GM12873 (cell line): Measurements from ENCODE around the gene TMIGD1.

Experiments
- CTCF ChIP-seq: IDR thresholded peaks from 2 replicates; pipeline ENCODE4 v1.5.1; 2012; ENCODE audit warnings: low read depth, mild to moderate bottlenecking, moderate library complexity, low read length, control low read depth; ENCODE audit not compliant: insufficient read depth; ENCODE audit errors: missing control alignments

TMIGD1 gene

DNA sequence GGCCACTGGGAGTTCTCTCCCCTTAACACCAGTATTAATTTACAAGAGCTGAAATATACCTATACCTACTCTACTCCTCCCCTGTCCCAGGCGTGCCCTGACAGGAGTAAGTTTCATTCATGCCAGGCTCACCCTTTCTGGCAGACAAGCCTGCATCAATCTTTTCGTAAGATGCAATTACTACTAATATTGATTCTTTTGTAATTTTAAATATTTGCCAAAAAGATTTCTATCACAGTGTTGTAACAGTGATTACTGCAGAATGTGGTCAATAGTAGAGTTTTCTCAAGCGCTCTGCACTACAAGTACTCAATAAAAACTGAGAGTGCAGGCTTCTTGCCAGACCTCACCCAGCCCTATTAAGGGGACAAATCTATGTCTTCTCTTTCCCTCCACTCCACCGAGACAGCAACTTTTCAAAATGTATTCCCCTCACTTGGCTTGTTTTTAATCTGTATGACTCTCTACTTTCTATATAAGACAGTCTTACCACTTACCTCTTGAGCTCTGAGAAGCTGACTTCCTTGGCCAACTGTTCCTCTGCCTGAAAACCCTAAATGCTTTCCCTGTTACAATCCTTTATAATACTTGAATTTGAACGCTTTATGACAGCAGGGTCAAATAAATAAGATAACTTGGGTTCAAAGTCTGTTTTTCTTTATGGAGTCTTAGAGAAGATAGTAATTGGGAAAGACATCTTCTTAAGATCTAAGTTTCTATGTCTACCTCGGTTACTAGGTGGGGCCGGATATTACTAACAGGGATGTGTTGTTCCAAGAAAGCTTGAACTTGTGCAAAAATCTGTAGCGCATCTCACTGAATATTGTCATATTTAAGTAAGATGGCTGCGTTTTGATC, at the start of gene TMIGD1:
Gene TMIGD1, minus strand, starts transcription at position 555 of the 858 bp plus-strand sequence. CDS start 1,924 bp downstream, outside the sequence.
- TF ChIP-seq CTCF, result no peak

DNA sequence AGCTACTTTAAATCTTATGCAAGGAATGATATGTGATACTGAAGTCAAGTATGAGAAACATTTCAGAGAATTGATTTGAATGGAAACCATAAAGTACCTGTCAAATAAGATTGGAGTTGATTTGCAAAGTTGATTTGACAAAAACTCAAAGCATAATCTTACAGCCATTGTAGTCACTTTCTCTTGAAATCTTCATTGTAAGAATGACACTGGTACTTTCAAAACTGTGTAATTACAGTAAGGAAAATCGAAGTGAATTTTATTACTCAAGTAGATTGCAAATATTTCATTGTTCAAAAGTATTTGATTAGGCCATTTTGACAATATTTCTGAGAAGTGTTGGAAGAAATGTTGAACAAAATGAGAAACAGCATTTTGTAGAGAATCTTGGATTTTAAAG, 48.5 kb upstream of the TMIGD1 start:
- no peak for TF ChIP-seq CTCF

DNA sequence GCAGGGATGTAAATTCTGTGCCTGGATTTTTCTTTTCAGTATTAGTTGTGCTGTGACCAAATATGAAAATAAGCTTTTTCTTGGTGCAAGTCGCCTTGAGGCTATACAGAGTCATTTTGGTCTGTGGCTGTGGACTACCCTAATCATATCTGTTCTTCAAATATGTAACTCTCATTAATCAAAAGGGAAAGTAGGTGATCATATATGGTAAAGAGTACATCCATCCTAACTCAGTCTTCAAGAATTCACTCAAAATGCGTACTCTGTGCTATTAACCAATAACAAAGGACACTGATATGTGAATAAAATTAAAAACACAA, 47.4 kb upstream of the TMIGD1 start:
- TF ChIP-seq CTCF, result no peak

DNA sequence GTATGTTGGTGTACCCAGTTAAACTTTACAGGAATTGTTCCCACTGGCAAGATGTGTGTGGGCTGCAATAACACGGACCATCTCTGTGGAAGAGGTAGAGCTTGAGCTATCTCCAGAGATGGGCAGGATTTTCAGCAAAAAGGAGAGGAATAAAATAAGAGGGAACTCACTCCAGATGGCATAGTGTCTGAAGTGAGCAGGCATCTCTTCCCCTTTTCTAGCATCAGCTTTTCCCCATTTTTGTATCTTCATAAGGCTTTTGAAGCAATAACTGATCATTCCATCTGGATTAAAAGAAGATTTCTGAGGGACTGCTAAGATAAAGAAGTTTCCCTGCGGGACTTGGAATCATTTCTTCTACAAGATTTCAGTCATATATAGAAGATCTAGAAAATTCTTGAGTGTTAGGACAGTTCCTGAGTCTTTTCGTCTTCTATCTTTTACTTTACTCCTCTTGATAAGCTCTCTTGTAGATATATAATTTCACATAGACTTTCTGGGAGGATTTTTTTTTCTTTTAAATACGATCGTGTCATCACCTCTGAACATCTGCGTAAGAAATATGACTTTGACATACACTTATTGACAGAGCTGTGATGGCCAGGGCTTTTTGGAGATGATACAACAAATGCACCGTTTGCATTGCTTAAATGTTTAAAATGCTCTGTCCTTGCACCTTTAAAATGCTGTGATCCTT, 46.9 kb upstream of the TMIGD1 start:
- no peak for TF ChIP-seq CTCF

- TF ChIP-seq CTCF, result no peak
Observed at GRCh38 chr17:30379903-30380381, 46.1 kb upstream of the TMIGD1 start.

DNA sequence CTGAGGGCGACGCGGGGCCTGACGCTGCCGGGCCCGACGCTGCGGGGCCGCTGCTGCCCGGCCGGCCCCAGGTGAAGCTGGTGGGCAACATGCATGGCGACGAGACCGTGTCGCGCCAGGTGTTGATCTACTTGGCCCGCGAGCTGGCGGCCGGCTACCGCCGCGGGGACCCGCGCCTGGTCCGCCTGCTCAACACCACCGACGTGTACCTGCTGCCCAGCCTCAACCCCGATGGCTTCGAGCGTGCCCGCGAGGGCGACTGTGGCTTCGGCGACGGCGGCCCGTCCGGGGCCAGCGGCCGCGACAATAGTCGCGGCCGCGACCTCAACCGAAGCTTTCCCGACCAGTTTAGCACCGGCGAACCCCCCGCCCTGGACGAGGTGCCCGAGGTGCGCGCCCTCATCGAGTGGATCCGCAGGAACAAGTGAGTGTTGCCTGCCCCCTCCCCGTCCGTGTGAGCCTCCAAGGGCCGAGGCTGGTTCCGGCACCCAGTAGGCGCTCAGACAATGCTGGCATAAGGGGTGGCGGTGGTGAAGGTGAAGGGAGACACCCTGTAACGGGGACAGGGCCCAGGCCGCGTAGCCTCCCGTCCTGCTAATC, 45.5 kb upstream of the TMIGD1 start:
- TF ChIP-seq CTCF, result no peak

DNA sequence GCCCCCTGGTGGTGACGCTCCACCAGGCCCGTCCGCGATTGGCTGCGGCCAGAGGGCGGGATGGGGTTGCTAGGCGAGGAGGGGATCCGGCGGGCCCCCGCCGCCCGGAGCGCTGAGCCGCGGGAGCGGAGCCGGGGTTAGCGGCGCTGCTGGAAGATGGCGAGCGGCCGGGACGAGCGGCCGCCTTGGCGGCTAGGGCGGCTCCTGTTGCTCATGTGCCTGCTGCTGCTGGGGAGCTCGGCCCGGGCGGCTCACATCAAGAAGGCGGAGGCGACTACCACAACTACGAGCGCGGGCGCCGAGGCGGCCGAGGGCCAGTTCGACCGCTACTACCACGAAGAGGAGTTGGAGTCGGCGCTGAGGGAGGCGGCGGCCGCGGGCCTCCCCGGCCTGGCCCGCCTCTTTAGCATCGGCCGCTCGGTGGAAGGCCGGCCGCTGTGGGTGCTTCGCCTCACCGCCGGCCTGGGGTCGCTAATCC, 45.0 kb upstream of the TMIGD1 start, which contains the start of gene CPD:
Gene CPD, plus strand, starts transcription at position 103 of the 478 bp plus-strand sequence. Its CDS starts 54 bp downstream, at position 157.
- TF ChIP-seq CTCF, result no peak
